WTC11 (cell line): ENCODE measurements around the gene B3GALNT2. TPM values are rescaled to one million over a fixed set of nuclear protein-coding genes. Genes with fewer than 3 reads are reported as not detected.

Source experiments
- ATAC-seq: fragments of 200-7000 bp; cut with Tn5 transposase; 2 replicates; pipeline ENCODE4 v1.10.0; 2021; ENCODE audit warnings: mild to moderate bottlenecking, moderate library complexity
- CTCF ChIA-PET: fragments of 300-600 bp; sonication (Branson Sonifier 250); formaldehyde crosslinking; loops from one replicate; lab custom pipeline; 2021; ENCODE audit warnings: antibody characterized with exemption; lab: Charles Lee
- POLR2A ChIA-PET: fragments of 350-600 bp; sonication (Branson Sonifier 250); formaldehyde crosslinking; loops from one replicate; lab custom pipeline; 2021; ENCODE audit warnings: antibody characterized with exemption; lab: Charles Lee
- DNase-seq: peaks from one replicate; pipeline ENCODE4 v3.0.0; 2021; ENCODE audit warnings: low spot score
- H3K27ac Mint-ChIP-seq: 2 replicates; pipeline ENCODE4 v1.8.0; 2021; ENCODE audit warnings: mixed read lengths
- H3K27me3 Mint-ChIP-seq: 2 replicates; pipeline ENCODE4 v1.8.0; 2021; ENCODE audit warnings: low read depth, mild to moderate bottlenecking, moderate library complexity, mixed read lengths
- H3K36me3 Mint-ChIP-seq: 2 replicates; pipeline ENCODE4 v1.8.0; 2021; ENCODE audit warnings: mixed read lengths
- H3K4me1 Mint-ChIP-seq: 2 replicates; pipeline ENCODE4 v1.8.0; 2022; ENCODE audit warnings: mixed read lengths
- H3K4me3 Mint-ChIP-seq: 2 replicates; pipeline ENCODE4 v1.8.0; 2021; ENCODE audit warnings: mild to moderate bottlenecking, moderate library complexity, mixed read lengths
- H3K9me3 Mint-ChIP-seq: 2 replicates; pipeline ENCODE4 v1.8.0; 2021; ENCODE audit warnings: mixed read lengths
- ATF1 ChIP-seq: sonication (generic); formaldehyde crosslinking; IDR thresholded peaks from 2 replicates; pipeline ENCODE4 v1.8.1; 2023; ENCODE audit warnings: mild to moderate bottlenecking, moderate library complexity, missing genetic modification reagents
- ATF3 ChIP-seq: sonication (generic); formaldehyde crosslinking; conservative IDR thresholded peaks from 2 replicates; pipeline ENCODE4 v1.8.1; 2022; ENCODE audit warnings: mild to moderate bottlenecking, missing genetic modification reagents
- CDX4 ChIP-seq: fragments of 250-450 bp; sonication (Bioruptor Pico); IDR thresholded peaks from 2 replicates; pipeline ENCODE4 v1.9.0; 2021; ENCODE audit warnings: moderate library complexity, mild to moderate bottlenecking, inconsistent platforms, borderline replicate concordance
- ERG ChIP-seq: fragments of 250-450 bp; sonication (Bioruptor Pico); IDR thresholded peaks from 2 replicates; pipeline ENCODE4 v1.8.0; 2021; ENCODE audit warnings: mild to moderate bottlenecking
- ESRRA ChIP-seq: sonication (generic); formaldehyde crosslinking; IDR thresholded peaks from 2 replicates; pipeline ENCODE4 v1.8.1; 2022; ENCODE audit warnings: mild to moderate bottlenecking, missing genetic modification reagents, borderline replicate concordance
- FOXJ3 ChIP-seq: sonication (generic); formaldehyde crosslinking; IDR thresholded peaks from 2 replicates; pipeline ENCODE4 v1.9.0; 2021; ENCODE audit warnings: missing genetic modification reagents, mild to moderate bottlenecking, borderline replicate concordance
- GABPB1 ChIP-seq: sonication (generic); formaldehyde crosslinking; IDR thresholded peaks from 2 replicates; pipeline ENCODE4 v1.8.1; 2023; ENCODE audit warnings: mild to moderate bottlenecking, missing genetic modification reagents
- GRHL2 ChIP-seq: fragments of 250-450 bp; sonication (Bioruptor Pico); IDR thresholded peaks from 2 replicates; pipeline ENCODE4 v1.8.0; 2022; ENCODE audit warnings: mild to moderate bottlenecking, moderate library complexity; ENCODE audit not compliant: insufficient replicate concordance, severe bottlenecking
- KAT7 ChIP-seq: sonication (generic); formaldehyde crosslinking; IDR thresholded peaks from 2 replicates; pipeline ENCODE4 v1.8.1; 2023; ENCODE audit warnings: missing genetic modification reagents, mild to moderate bottlenecking, borderline replicate concordance
- NR1H2 ChIP-seq: sonication (generic); formaldehyde crosslinking; IDR thresholded peaks from 2 replicates; pipeline ENCODE4 v1.9.0; 2021; ENCODE audit warnings: mild to moderate bottlenecking, moderate library complexity, missing genetic modification reagents
- PRDM15 ChIP-seq: sonication (generic); formaldehyde crosslinking; IDR thresholded peaks from 2 replicates; pipeline ENCODE4 v1.8.0; 2022; ENCODE audit warnings: missing genetic modification reagents
- RELA ChIP-seq: sonication (generic); formaldehyde crosslinking; IDR thresholded peaks from 2 replicates; pipeline ENCODE4 v1.8.1; 2022; ENCODE audit warnings: missing genetic modification reagents, mild to moderate bottlenecking, borderline replicate concordance
- USF1 ChIP-seq: sonication (generic); formaldehyde crosslinking; IDR thresholded peaks from 2 replicates; pipeline ENCODE4 v1.8.0; 2022; ENCODE audit warnings: mild to moderate bottlenecking, missing genetic modification reagents
- ZNF232 ChIP-seq: sonication (generic); formaldehyde crosslinking; IDR thresholded peaks from 2 replicates; pipeline ENCODE4 v1.8.0; 2022; ENCODE audit warnings: mild to moderate bottlenecking, missing genetic modification reagents
- total RNA-seq: library from RNA; stranded (reverse); gene quantifications from 3 replicates; pipeline ENCODE4 v1.2.3, GENCODE V29; 2021

B3GALNT2 gene
- total RNA-seq, 1 experiment from 2014 or later: 41.7 TPM

GRCh38 chr1:235532360-235532759, 28.1 kb upstream of the B3GALNT2 start:
- ATAC-seq (no peak), DNase-seq (no peak)
- Mint-ChIP-seq H3K9me3 (no peaks in the 10 kb centered on the region), H3K4me1 (no peaks in the 10 kb centered on the region), H3K27ac (no peak overlapping the region), H3K36me3 (no peaks in the 10 kb centered on the region), H3K4me3 (no peak overlapping the region), H3K27me3 (no peaks in the 10 kb centered on the region)
- TF ChIP-seq KAT7 (no peak), GRHL2 (CRISPR knock-in tag) (no peak), ATF1 (CRISPR knock-in tag) (no peak), GABPB1 (CRISPR knock-in tag) (no peak), CDX4 (CRISPR knock-in tag) (no peak)
- POLR2A ChIA-PET: no interaction called here
- CTCF ChIA-PET: interaction anchor here (1.1 kb wide), 1 partner anchor 15 kb away, joined by 3 read pairs; no protein-coding TSS in a partner anchor

GRCh38 chr1:235527196-235527814, 23.1 kb upstream of the B3GALNT2 start:
- H3K9me3 Mint-ChIP-seq: 0 out of 2 replicates have a peak, but pooled peaks cover 1% of the 10 kb centered on the region
- no peak for TF ChIP-seq CDX4 (CRISPR knock-in tag)
- TF ChIP-seq FOXJ3 (CRISPR knock-in tag): no peak
- TF ChIP-seq ATF3: no peak
- no peak for TF ChIP-seq ERG
- no peak for TF ChIP-seq NR1H2 (CRISPR knock-in tag)
- TF ChIP-seq USF1 (CRISPR knock-in tag): no peak
- TF ChIP-seq ESRRA: no peak
- no peak for TF ChIP-seq RELA
- TF ChIP-seq ZNF232 (CRISPR knock-in tag): no peak
- no peak for TF ChIP-seq ATF1 (CRISPR knock-in tag)
- no peak for TF ChIP-seq PRDM15
- H3K27ac Mint-ChIP-seq: no peak overlapping the region
- ChIA-PET POLR2A (interaction anchor here (0.6 kb wide), 1 partner anchor 103 kb away, joined by 4 read pairs; no protein-coding TSS in a partner anchor), CTCF (interaction anchor here (1.1 to 1.4 kb wide), 8 partner anchors 10 to 74 kb away, joined by 3 to 5 read pairs (median 4); no protein-coding TSS in a partner anchor)
- no peaks in the 10 kb centered on the region for H3K4me1 Mint-ChIP-seq
- no peak for DNase-seq
- H3K36me3 Mint-ChIP-seq: no peaks in the 10 kb centered on the region
- H3K4me3 Mint-ChIP-seq: no peak overlapping the region
- peak; percentile 30; the same call in 1 of the 2 replicates for ATAC-seq
- H3K27me3 Mint-ChIP-seq: no peaks in the 10 kb centered on the region; the same call in 1 of the 2 replicates
